HG03378 (cell line): ENCODE data around the gene TNFRSF18.

Experiments used
- ATAC-seq: cut with Tn5 transposase; IDR thresholded peaks from one replicate; pipeline ENCODE4 v1.9.1; 2021; ENCODE audit warnings: mild to moderate bottlenecking, moderate library complexity; ENCODE audit not compliant: unreplicated experiment

Gene TNFRSF18

GRCh38 chr1:1240822-1241587, 34.6 kb upstream of the TNFRSF18 start:
- no peak for ATAC-seq

- ATAC-seq = no peak
Observed at GRCh38 chr1:1240348-1240732, 33.9 kb upstream of the TNFRSF18 start.

- no peak for ATAC-seq
Observed at GRCh38 chr1:1239614-1240347, 33.4 kb upstream of the TNFRSF18 start.

GRCh38 chr1:1239227-1239613, 32.8 kb upstream of the TNFRSF18 start:
- ATAC-seq = no peak

GRCh38 chr1:1238702-1239178, 32.3 kb upstream of the TNFRSF18 start:
- ATAC-seq = no peak

- no peak for ATAC-seq
Observed at GRCh38 chr1:1237874-1238701, 31.7 kb upstream of the TNFRSF18 start.

- no peak for ATAC-seq
Observed at GRCh38 chr1:1236945-1237873, 30.8 kb upstream of the TNFRSF18 start.

- no peak for ATAC-seq
Observed at GRCh38 chr1:1236176-1236763, 29.9 kb upstream of the TNFRSF18 start.

- no peak for ATAC-seq
Observed at GRCh38 chr1:1235016-1235744, 28.8 kb upstream of the TNFRSF18 start.

- ATAC-seq = no peak
Observed at GRCh38 chr1:1234180-1234808, 27.9 kb upstream of the TNFRSF18 start.

GRCh38 chr1:1233567-1233892, 27.1 kb upstream of the TNFRSF18 start:
- ATAC-seq = no peak

GRCh38 chr1:1232796-1233566, 26.6 kb upstream of the TNFRSF18 start:
- ATAC-seq = no peak

GRCh38 chr1:1232208-1232795, 25.9 kb upstream of the TNFRSF18 start, which contains the start of gene B3GALT6:
B3GALT6 (plus strand) TSS chr1:1232237; CDS start chr1:1232279, 42 bp downstream.
- ATAC-seq = no peak

- ATAC-seq = peak; percentile 73
Observed at GRCh38 chr1:1231400-1232207, 25.2 kb upstream of the TNFRSF18 start, which contains the start of gene SDF4. SDF4 (minus strand) TSS chr1:1232001; CDS start chr1:1228772, 3,229 bp downstream.

GRCh38 chr1:1230656-1231399, 24.4 kb upstream of the TNFRSF18 start:
- ATAC-seq = no peak

- ATAC-seq = no peak
Observed at GRCh38 chr1:1229770-1230169, 23.4 kb upstream of the TNFRSF18 start.
